NCI-H2227 (cell line): Measurements from ENCODE around the gene TSPAN17.
"Not testable (repeated sequence)": the region's sequence is repeated elsewhere in the genome, so short reads cannot be mapped to it uniquely, and the experiment has no call there.

Source experiments
- DNase-seq: peaks from one replicate; lab custom pipeline; 2025; ENCODE audit not compliant: unreplicated experiment; lab: John Stamatoyannopoulos, UW

Gene TSPAN17

DNA sequence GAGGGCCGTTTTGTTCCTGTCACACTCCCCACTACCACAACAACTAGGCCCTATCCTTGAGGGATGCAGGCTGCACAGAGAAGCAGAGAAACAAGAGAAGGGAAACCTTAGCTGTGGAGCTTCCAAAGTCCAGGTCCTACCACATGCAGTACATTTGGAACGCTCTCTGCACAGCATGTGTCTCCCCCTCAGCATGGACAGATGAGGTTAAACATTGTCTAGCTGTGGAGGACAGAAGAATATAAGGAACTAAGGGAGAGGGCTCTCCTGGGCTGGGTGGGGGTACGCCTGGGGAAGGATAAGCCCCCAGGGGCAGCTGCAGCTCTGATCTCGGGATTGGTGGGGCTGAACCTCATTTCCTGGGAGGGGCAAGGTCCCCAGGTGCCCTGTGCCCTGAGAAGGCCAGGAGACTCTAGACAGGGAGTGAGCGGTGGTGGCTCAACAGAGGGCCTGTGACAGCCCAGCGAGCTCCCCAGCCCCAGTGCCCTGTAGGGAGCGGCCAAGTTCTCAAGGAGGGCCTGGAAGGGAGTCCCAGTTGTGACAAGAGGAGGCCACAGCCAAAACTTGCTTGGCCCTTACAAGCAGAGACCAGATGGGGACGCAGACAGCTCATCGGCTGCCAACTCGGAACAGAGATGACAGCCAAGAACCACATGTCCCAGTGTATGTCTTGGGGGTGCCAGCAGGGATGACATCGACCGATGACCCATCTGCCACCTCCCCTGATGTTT is 30.1 kb downstream of the TSPAN17 start:
- DNase-seq, result no peak

GRCh38 chr5:176678584-176678983 is 31.3 kb downstream of the TSPAN17 start:
- no peak for DNase-seq

- DNase-seq, result no peak
Observed at GRCh38 chr5:176679365-176680225, 32.3 kb downstream of the TSPAN17 start.

DNA sequence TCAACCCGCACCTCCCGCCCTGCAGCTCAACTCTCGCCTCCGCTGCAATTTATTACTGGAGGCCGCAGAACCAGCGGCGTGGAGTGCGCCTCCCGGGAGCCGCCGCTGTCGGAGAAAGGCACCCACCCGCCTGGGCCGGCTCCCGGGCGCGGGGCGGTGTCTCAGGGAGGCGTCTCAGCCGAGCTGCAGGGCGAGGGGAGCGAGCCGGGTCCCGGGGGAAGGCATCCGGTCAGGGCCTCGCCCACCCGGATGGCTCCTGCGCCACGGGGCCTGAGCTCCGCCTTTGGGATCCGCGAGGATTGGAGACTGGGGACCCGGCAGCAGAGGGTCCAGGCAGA is 32.9 kb downstream of the TSPAN17 start:
- DNase-seq, result no peak

- no peak for DNase-seq
Observed at GRCh38 chr5:176682016-176682531, 34.8 kb downstream of the TSPAN17 start.

DNA sequence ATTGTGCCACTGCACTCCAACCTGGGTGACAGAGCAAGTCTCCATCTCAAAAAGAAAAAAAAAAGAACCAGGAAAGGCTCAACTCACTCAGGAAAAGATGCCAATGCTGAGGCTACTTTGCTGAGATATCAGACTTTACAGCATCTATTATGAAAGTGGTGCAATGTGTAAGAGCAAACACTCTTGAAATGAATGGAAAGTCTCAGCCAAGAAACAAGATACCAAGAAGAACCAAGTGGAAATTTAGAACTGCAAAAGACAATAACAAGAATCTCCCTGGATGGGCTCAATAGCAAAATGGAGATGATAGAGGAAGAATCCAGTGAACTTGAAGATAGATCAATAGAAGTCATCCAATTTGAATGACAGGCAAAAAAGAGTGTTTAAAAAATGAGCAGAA is 37.7 kb downstream of the TSPAN17 start:
- DNase-seq, result no peak

DNA sequence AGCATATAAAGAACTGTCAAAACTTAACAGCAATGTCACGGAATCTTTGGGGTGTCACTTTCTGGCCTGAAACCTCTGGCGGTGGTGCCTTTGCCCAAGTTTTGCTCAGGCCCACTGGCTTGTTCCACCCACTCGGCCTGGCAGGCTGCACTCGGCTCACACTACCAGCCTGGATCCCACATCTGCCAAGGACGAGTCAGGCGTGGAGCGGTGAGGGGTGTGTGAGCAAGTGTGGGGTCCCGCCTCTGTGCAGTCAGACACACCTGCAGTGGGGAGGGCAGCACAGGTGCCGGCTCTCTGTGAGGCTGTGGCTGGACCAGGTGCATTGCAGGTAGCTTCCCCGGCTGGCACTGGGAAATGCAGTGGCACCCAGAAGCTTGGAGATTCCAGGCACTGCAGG is 40.0 kb downstream of the TSPAN17 start:
- no peak for DNase-seq

- DNase-seq, result no peak
Observed at GRCh38 chr5:176687881-176688280, 40.6 kb downstream of the TSPAN17 start.

DNA sequence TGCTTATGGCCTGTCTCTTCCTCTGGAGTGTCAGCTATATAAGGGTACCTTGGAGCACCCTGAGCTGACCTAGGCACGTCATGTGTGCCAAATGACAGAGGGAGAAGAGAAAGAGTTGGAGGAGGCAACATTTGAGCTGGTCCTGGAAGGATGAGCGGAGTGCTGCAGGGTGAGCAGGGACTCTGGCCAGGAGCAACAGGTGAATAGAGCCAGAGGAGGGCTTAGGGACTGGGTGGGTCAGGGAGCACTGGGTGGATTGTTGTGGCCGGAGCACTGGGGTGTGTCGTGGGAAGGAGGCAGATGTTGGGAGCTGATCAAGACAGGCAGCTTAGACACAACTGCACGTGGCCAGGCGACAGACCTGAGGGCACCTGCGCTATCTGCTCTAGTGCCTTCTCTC is 43.6 kb downstream of the TSPAN17 start:
- DNase-seq, result no peak

GRCh38 chr5:176691524-176691923 is 44.2 kb downstream of the TSPAN17 start:
- no peak for DNase-seq

DNA sequence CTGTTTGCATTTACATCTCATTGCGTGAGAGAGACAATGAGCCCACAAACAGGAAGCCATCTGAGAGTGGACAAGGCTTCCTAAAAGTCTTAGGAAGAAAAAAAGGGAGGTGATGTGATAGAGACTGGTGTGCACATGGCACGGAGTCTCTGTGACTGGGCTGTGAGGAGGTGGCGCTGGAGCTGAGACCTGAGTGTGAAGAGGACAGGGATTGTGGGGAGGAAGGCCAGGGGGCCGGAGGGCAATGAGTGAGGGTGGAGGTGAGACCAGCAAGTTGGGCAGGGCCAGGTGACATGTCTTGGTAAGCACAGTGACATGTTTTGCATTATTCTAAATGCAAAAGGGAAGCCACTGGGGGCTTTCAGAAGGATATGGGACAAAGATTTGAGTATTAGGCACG is 45.0 kb downstream of the TSPAN17 start:
- no peak for DNase-seq

GRCh38 chr5:176692839-176693476 is 45.7 kb downstream of the TSPAN17 start:
- peak; percentile 20 for DNase-seq

DNA sequence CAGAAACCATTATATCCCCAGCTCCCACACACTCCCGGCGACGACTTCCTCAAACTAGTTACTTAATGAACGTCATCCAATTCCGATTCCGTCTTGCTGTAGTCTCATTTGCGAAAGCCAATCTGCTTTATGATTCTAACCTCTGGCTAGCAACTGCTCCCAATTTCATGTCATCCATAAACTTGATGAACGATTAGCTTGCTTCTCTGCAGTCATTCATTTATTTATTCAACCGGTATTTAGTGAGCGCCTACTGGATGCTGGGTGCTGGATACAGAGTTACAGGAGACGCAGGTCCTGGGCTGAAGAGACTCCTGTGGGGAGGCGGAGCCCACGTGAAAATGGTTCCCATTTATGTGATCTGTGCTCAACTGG is 46.2 kb downstream of the TSPAN17 start:
- DNase-seq, result no peak

DNA sequence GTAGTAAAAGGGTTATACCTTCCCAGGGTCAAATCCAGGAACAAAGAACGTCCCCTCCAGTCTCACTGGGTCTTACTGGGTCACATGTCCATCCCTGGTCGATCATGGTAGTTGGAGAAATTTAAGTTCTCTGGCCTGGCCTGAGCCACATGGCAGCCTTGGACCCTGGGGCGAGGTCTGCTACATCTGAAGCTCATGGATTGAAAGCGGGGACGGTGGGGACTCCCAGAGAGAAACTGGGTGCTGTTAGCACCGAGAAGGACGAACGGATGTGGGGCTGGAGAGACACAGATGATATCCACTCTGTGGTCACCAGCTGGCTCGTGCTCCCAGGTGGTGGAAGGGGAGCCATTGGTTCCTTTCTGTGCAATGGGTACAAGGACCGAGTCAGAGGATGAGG is 46.9 kb downstream of the TSPAN17 start:
- no peak for DNase-seq

DNA sequence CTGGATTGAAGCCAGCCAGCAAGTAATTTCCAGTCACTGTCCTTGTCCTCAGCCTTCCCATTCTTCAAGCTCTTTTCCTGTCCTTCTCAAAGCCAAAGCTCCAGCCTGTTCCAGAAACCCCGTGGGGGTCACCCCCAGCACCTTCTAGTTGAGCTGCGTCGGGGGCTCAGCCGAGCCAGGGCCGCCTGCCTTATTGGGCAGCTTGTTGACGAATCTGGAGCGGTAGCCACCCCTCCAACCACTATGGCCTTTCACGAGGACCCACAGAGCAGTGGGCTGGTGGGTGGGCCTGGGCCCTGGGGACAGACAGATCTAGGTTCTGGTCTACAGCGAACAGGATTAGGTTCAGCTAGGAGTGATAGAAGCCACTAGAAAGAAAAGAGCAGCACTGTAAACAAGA is 47.3 kb downstream of the TSPAN17 start:
- no peak for DNase-seq

GRCh38 chr5:176695073-176695472 is 47.8 kb downstream of the TSPAN17 start:
- DNase-seq, result no peak

GRCh38 chr5:176697267-176697933 is 50.1 kb downstream of the TSPAN17 start:
- no peak for DNase-seq

GRCh38 chr5:176697934-176698538 is 50.8 kb downstream of the TSPAN17 start:
- DNase-seq, result peak; percentile 45

DNA sequence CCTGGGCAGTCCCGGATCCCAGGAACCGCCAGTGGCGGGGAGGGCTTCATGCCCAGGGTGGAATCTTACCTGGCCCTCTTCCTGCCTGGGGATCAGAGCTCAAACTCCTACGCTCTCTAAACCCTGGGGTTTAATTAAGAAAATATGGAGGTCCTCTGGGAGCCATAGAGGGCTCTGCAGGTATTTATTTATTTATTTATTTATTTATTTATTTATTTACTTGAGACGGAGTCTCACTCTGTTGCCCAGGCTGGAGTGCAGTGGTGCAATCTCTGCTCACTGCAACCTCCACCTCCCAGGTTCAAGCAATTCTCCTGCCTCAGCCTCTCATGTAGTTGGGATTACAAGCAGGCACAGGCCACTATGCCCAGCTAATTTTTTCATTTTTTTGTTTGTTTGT is 52.2 kb downstream of the TSPAN17 start:
- not testable (repeated sequence) for DNase-seq

GRCh38 chr5:176700239-176700847 is 53.1 kb downstream of the TSPAN17 start:
- DNase-seq, result peak; percentile 52
